ENCODE results near the gene PLEKHJ1.

- no peak for TF ChIP-seq POLR2A (IDR thresholded peaks at IDR 0.05)
- TF ChIP-seq, protein P1, sequence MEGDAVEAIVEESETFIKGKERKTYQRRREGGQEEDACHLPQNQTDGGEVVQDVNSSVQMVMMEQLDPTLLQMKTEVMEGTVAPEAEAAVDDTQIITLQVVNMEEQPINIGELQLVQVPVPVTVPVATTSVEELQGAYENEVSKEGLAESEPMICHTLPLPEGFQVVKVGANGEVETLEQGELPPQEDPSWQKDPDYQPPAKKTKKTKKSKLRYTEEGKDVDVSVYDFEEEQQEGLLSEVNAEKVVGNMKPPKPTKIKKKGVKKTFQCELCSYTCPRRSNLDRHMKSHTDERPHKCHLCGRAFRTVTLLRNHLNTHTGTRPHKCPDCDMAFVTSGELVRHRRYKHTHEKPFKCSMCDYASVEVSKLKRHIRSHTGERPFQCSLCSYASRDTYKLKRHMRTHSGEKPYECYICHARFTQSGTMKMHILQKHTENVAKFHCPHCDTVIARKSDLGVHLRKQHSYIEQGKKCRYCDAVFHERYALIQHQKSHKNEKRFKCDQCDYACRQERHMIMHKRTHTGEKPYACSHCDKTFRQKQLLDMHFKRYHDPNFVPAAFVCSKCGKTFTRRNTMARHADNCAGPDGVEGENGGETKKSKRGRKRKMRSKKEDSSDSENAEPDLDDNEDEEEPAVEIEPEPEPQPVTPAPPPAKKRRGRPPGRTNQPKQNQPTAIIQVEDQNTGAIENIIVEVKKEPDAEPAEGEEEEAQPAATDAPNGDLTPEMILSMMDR (IDR thresholded peaks at IDR 0.05) = no peak
Measured at GRCh38 chr19:2260341-2260805, 24.2 kb upstream of the PLEKHJ1 start.

Data from adrenal gland (tissue), 5 donors.